GM13977 (cell line): ENCODE data around the gene PTGES3.

Experiments used
- DNase-seq: peaks from one replicate; pipeline ENCODE4 v3.0.0; 2012; ENCODE audit warnings: low spot score
- in situ Hi-C: fragments of 300-500 bp; cut with MboI; formaldehyde crosslinking; loops from one replicate; pipeline ENCODE4 v1.12.0; 2022; ENCODE audit warnings: low sequenced_read_pairs, low pct_unique_long_range_greater_than_20kb, mixed read lengths, inconsistent platforms; ENCODE audit not compliant: unreplicated experiment
- TF ChIP-seq, protein P1 (sequence below): IDR thresholded peaks from 2 replicates; pipeline ENCODE4 v1.5.1; 2012; ENCODE audit warnings: mild to moderate bottlenecking, control low read depth; ENCODE audit not compliant: insufficient read depth; ENCODE audit errors: extremely low read depth, missing control alignments

The PTGES3 gene

DNA sequence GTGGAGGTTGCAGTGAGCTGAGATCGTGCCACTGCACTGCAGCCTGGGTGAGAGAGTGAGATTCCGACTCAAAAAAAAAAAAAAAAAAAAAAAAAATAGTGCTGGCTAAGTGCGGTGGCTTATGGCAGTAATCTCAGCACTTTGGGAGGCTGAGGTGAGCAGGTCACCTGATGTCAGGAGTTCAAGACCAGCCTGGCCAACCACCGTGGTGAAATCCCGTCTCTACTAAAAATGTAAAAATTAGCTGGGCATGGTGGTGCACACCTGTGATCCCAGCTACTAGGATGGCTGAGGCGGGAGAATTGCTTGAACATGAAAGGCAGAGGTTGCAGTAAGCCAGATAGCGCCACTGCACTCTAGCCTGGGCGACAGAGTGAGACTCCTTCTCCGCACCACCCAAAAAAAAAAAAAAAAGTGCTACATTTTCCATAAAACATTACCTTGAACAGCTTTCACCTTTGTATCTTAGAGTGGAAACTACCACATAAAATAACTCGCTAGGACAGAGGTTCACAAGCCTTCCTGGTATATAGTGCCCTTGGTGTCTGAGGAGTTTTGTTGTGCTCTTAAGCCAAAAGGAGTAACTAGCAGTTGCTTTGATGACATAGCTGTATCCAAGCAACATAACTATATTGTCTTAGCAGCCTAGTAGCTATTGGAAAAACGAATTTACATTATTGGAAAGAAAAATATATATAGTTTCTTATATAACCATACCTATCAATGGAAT lies 11.1 kb downstream of the PTGES3 start:
- no peak for DNase-seq
- TF ChIP-seq, protein P1, sequence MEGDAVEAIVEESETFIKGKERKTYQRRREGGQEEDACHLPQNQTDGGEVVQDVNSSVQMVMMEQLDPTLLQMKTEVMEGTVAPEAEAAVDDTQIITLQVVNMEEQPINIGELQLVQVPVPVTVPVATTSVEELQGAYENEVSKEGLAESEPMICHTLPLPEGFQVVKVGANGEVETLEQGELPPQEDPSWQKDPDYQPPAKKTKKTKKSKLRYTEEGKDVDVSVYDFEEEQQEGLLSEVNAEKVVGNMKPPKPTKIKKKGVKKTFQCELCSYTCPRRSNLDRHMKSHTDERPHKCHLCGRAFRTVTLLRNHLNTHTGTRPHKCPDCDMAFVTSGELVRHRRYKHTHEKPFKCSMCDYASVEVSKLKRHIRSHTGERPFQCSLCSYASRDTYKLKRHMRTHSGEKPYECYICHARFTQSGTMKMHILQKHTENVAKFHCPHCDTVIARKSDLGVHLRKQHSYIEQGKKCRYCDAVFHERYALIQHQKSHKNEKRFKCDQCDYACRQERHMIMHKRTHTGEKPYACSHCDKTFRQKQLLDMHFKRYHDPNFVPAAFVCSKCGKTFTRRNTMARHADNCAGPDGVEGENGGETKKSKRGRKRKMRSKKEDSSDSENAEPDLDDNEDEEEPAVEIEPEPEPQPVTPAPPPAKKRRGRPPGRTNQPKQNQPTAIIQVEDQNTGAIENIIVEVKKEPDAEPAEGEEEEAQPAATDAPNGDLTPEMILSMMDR = no peak
- in situ Hi-C loops = no loop called here

DNA sequence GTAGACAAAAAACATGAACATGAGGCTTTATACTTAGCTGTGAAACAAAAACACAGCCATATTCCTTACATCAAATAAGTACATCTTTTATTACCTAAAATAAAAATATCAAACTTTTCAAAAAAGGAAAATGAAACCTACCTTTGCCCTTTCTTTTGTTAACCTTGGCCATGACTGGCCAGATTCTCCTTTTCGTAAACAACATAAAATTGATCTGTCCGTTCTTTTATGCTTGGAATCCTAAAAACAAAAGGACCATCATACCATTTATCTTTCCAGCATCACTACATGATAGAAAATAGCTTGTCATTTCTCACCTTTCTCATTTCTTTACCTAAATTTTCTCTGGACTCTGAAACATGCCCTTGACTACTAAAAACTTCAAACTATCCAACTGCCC lies 16.5 kb downstream of the PTGES3 start:
- TF ChIP-seq, protein P1 = no peak
- DNase-seq = no peak
- in situ Hi-C loops = no loop called here

DNA sequence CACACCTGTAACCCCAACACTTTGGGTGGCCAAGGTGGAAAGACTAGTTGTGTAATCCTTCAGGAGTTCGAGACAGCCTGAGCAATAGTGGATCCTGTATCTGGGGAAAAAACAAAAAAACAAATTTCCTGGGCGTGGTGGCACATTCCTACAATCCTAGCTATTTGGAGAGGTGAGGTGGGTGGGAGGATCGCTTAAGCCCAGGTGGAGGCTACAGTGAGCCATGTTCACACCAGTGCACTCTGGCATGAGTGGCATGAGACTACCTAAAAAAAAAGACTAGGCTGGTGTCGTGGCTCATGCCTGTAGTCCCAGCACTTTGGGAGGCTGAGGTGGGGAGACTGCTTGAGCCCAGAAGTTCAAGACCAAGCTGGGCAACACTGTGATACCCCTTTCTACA lies 17.2 kb downstream of the PTGES3 start:
- no peak for DNase-seq
- TF ChIP-seq, protein P1 = no peak
- in situ Hi-C loops = no loop called here

DNA sequence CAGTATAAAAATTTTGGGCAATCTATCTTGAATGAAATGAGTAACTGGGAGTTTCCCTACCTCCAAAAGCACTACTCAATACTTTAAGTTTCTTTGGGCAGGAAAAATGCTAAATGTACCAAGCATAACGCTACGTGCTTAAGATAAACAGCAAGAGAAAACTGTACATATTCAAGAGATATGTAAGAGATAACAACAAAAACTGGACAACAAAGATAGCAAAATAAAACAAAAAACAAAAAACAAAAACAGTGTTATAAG lies 20.0 kb downstream of the PTGES3 start:
- in situ Hi-C loops = no loop called here
- no peak for DNase-seq
- TF ChIP-seq, protein P1 = no peak

DNA sequence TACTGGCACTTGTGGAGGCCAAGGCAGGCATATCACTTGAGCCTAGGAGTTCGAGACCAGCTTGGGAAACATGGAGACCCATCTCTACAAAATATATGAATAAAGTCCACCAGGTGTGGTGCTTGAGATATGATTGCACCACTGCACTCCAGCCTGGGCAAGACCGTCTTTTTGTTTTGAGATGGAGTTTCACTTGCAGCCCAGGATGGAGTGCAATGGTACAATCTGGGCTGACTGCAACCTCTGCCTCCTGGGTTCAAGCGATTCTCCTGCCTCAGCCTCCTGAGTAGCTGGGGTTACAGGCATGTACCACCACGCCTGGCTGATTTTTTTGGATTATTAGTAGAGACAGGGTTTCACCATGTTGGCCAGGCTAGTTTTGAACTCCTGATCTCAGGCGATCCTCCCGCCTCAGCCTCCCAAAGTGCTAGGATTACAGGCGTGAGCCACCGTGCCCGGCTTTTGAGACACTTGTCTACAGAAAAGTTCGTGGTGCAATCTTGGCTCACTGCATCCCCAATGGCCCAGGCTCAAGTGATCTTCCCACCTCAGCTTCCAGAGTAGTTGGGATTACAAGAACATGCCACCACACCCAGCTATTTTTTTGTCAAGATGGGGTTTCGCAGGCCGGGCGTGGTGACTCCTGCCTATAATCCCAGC lies 26.0 kb downstream of the PTGES3 start:
- DNase-seq = no peak
- TF ChIP-seq, protein P1 = no peak
- in situ Hi-C loops = no loop called here

DNA sequence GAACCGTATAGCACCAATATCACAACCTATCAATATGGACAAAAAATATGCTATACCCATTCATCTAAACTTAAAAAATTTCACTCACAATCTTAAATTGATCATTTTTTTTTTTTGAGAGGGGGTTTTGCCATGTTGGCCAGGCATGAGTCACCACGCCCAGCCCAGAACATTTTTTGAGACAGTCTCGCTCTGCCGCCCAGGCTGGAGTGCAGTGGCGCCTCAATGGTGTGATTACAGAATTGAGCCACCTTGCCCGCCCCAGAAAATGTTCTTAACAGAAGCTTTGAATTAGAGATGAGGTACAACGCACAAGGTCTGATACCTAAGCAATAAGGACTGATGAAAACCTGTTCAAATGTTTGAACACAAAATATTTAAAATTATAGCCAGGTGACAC lies 26.5 kb downstream of the PTGES3 start:
- DNase-seq = no peak
- TF ChIP-seq, protein P1 = no peak
- in situ Hi-C loops = no loop called here
